ENCODE data around the gene PAXX. TPM values are rescaled to one million over a fixed set of nuclear protein-coding genes. Genes with fewer than 3 reads are reported as not detected.
A peak's percentile ranks its signal among the peaks of the same experiment; 100 is the strongest.

The PAXX gene
- total and polyA plus RNA-seq, 9 of the 15 experiments (the other 6 are each of a cell fraction or from before 2014, with no cell fraction given): 1.2 to 175 (median 38.5) TPM

- in situ Hi-C loops (cut with MboI) (no loop called here), intact Hi-C loops (cut with micrococcal nuclease) (no loop called here)
- H3K9ac ChIP-seq (ENCODE audit: insufficient read depth in 1 of 2, low read depth in 2 of 2, low read length in 2 of 2): peak overlapping the region in 1 of 2 experiments; percentile 55; a peak in 1 of 4 replicates
- H3K4me2 ChIP-seq (ENCODE audit: insufficient read depth, low read length): no peak overlapping the region
- no peaks in the 10 kb centered on the region for H3K79me2 ChIP-seq (ENCODE audit: control insufficient read depth, insufficient read depth, low read length)
- ChIA-PET POLR2A (interaction anchor here (0.5 to 0.6 kb wide), 2 partner anchors 38 to 84 kb away, joined by 3 to 4 read pairs; no protein-coding TSS in a partner anchor), CTCF (ENCODE audit: low intra/inter-chr PET ratio) (no interaction called here)
- no TSS peak for BruUV-seq (replicated peaks)
- FAIRE-seq (no peak), ATAC-seq (no peak), DNase-seq (ENCODE audit: extremely low read depth in 1 of 4, low spot score in 3 of 4) (no peak)
- no peak overlapping the region for H2AFZ ChIP-seq (ENCODE audit: low read depth, low read length)
- H3K27me3 ChIP-seq (ENCODE audit: control insufficient read depth in 2 of 2, insufficient read depth in 2 of 2, low read length in 2 of 2): no peaks in the 10 kb centered on the region
- no peaks in the 10 kb centered on the region for H3K9me3 ChIP-seq (replicated peaks; ENCODE audit: control insufficient read depth, insufficient read depth, low read depth, low read length)
- H3K9me1 ChIP-seq (ENCODE audit: control insufficient read depth, insufficient read depth, low read length): no peaks in the 10 kb centered on the region
- no peak overlapping the region for H3K27ac ChIP-seq (ENCODE audit: extremely low read depth, low read depth, low read length)
- peaks cover 0 to 81% of the 10 kb centered on the region in 2 experiments; a peak in 2 of 5 replicates for H3K4me1 ChIP-seq (replicated peaks in 1 of 2; ENCODE audit: control insufficient read depth in 2 of 2, insufficient read depth in 2 of 2, low read length in 2 of 2)
- no peak overlapping the region for H3K4me3 ChIP-seq
- no peaks in the 10 kb centered on the region for H3K36me3 ChIP-seq (ENCODE audit: control insufficient read depth, insufficient read depth, low read length)
- no peaks in the 10 kb centered on the region for H4K20me1 ChIP-seq (replicated peaks; ENCODE audit: control insufficient read depth, insufficient read depth, low read length)
- 46% methylated on average over 13 of the region's 14 CpGs for WGBS (ENCODE audit: insufficient coverage, low coverage, missing lambda C conversion rate)
- TF ChIP-seq SAFB2 (IDR thresholded peaks at IDR 0.05; ENCODE audit: borderline replicate concordance, low read depth, low read length, severe bottlenecking): no peak
- TF ChIP-seq NCOA2 (IDR thresholded peaks at IDR 0.05; ENCODE audit: partially characterized antibody in 2 of 2): no peak
- no peak for TF ChIP-seq ZNF589 (CRISPR knock-in tag; IDR thresholded peaks at IDR 0.05; ENCODE audit: low read depth)
- TF ChIP-seq, protein P1, sequence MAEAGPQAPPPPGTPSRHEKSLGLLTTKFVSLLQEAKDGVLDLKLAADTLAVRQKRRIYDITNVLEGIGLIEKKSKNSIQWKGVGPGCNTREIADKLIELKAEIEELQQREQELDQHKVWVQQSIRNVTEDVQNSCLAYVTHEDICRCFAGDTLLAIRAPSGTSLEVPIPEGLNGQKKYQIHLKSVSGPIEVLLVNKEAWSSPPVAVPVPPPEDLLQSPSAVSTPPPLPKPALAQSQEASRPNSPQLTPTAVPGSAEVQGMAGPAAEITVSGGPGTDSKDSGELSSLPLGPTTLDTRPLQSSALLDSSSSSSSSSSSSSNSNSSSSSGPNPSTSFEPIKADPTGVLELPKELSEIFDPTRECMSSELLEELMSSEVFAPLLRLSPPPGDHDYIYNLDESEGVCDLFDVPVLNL (CRISPR knock-in tag; IDR thresholded peaks at IDR 0.05; ENCODE audit: low read depth): no peak
- TF ChIP-seq ZC3H4 (CRISPR knock-in tag; IDR thresholded peaks at IDR 0.05; ENCODE audit: borderline replicate concordance): no peak
- no peak for TF ChIP-seq HCFC1 (IDR thresholded peaks at IDR 0.05; ENCODE audit: low read depth, low read length)
- no peak for TF ChIP-seq TAL1 (IDR thresholded peaks at IDR 0.05)
- TF ChIP-seq, protein P2, sequence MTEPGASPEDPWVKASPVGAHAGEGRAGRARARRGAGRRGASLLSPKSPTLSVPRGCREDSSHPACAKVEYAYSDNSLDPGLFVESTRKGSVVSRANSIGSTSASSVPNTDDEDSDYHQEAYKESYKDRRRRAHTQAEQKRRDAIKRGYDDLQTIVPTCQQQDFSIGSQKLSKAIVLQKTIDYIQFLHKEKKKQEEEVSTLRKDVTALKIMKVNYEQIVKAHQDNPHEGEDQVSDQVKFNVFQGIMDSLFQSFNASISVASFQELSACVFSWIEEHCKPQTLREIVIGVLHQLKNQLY (CRISPR knock-in tag; conservative IDR thresholded peaks at IDR 0.05): no peak
- no peak for TF ChIP-seq ZNF140 (CRISPR knock-in tag; IDR thresholded peaks at IDR 0.05)
- TF ChIP-seq COPS2 (conservative IDR thresholded peaks at IDR 0.05): no peak
- TF ChIP-seq, protein P3, sequence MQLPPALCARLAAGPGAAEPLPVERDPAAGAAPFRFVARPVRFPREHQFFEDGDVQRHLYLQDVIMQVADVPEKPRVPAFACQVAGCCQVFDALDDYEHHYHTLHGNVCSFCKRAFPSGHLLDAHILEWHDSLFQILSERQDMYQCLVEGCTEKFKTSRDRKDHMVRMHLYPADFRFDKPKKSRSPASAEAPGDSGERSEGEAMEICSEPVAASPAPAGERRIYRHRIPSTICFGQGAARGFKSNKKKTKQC (CRISPR knock-in tag; IDR thresholded peaks at IDR 0.05): no peak
- no peak for TF ChIP-seq WHSC1 (IDR thresholded peaks at IDR 0.05; ENCODE audit: low read length)
- TF ChIP-seq, protein P4, sequence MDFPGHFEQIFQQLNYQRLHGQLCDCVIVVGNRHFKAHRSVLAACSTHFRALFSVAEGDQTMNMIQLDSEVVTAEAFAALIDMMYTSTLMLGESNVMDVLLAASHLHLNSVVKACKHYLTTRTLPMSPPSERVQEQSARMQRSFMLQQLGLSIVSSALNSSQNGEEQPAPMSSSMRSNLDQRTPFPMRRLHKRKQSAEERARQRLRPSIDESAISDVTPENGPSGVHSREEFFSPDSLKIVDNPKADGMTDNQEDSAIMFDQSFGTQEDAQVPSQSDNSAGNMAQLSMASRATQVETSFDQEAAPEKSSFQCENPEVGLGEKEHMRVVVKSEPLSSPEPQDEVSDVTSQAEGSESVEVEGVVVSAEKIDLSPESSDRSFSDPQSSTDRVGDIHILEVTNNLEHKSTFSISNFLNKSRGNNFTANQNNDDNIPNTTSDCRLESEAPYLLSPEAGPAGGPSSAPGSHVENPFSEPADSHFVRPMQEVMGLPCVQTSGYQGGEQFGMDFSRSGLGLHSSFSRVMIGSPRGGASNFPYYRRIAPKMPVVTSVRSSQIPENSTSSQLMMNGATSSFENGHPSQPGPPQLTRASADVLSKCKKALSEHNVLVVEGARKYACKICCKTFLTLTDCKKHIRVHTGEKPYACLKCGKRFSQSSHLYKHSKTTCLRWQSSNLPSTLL (IDR thresholded peaks at IDR 0.05): no peak
- no peak for TF ChIP-seq ZNF696 (CRISPR knock-in tag; conservative IDR thresholded peaks at IDR 0.05)
- TF ChIP-seq, protein P5, sequence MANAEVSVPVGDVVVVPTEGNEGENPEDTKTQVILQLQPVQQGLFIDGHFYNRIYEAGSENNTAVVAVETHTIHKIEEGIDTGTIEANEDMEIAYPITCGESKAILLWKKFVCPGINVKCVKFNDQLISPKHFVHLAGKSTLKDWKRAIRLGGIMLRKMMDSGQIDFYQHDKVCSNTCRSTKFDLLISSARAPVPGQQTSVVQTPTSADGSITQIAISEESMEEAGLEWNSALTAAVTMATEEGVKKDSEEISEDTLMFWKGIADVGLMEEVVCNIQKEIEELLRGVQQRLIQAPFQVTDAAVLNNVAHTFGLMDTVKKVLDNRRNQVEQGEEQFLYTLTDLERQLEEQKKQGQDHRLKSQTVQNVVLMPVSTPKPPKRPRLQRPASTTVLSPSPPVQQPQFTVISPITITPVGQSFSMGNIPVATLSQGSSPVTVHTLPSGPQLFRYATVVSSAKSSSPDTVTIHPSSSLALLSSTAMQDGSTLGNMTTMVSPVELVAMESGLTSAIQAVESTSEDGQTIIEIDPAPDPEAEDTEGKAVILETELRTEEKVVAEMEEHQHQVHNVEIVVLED (CRISPR knock-in tag; IDR thresholded peaks at IDR 0.05): no peak
Measured at GRCh38 chr9:136971746-136972145, 20.5 kb upstream of the PAXX start.

All from K562 (cell line).